Omental fat pad (tissue), 4 donors: ENCODE data around the gene KCNQ1. TPM values are rescaled to one million over a fixed set of nuclear protein-coding genes. Genes with fewer than 3 reads are reported as not detected.

ENCODE experiments used
- ATAC-seq: fragments of 150-250 bp; one replicate; pipeline ENCODE4 v1.9.1; 2016; ENCODE audit warnings: mild to moderate bottlenecking, moderate library complexity; ENCODE audit not compliant: low FRiP score
- DNase-seq: peaks from one replicate; pipeline ENCODE4 v3.0.0-alpha.2; 2019; ENCODE audit warnings: low spot score
- total RNA-seq, 4 donors: library from RNA; depleted of rRNA; stranded (reverse); fragments of >200 nt; gene quantifications; one replicate each; pipeline ENCODE4 v1.1.0, GENCODE V29; 2016
- TF ChIP-seq, protein P1 (sequence below), 3 donors: fragments of 450-650 bp; IDR thresholded peaks; one replicate each; pipeline ENCODE4 v1.5.1; 2016 to 2017; ENCODE audit warnings: antibody characterized with exemption in 3 of 3, mild to moderate bottlenecking in 3 of 3, moderate library complexity in 2 of 3

The KCNQ1 gene
- total RNA-seq, 4 donors from 2014 or later = 4.5 to 5.9 (median 5.2) TPM

DNA sequence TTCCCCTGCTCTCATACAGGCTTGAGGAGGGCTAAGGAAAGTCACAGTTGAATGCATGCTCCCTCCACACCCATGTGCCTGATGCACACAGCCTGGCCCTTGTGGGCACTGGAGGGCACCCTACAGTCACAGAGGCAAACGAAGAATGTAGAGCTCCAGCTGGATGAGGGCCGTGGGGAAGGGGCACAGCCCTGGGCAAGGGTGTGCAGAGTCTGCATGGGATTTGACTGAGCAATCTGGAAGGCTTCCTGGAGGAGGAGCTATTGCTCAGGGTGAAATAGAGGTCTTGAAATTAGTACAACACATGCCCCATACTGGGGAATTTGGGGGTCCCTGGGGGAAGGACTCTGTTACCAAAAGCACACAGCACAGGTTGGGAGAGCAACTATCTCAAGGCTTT is 64.0 kb downstream of the KCNQ1 start:
- no peak for ATAC-seq
- TF ChIP-seq, protein P1, sequence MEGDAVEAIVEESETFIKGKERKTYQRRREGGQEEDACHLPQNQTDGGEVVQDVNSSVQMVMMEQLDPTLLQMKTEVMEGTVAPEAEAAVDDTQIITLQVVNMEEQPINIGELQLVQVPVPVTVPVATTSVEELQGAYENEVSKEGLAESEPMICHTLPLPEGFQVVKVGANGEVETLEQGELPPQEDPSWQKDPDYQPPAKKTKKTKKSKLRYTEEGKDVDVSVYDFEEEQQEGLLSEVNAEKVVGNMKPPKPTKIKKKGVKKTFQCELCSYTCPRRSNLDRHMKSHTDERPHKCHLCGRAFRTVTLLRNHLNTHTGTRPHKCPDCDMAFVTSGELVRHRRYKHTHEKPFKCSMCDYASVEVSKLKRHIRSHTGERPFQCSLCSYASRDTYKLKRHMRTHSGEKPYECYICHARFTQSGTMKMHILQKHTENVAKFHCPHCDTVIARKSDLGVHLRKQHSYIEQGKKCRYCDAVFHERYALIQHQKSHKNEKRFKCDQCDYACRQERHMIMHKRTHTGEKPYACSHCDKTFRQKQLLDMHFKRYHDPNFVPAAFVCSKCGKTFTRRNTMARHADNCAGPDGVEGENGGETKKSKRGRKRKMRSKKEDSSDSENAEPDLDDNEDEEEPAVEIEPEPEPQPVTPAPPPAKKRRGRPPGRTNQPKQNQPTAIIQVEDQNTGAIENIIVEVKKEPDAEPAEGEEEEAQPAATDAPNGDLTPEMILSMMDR (IDR thresholded peaks at IDR 0.05) = no peak
- DNase-seq = no peak

DNA sequence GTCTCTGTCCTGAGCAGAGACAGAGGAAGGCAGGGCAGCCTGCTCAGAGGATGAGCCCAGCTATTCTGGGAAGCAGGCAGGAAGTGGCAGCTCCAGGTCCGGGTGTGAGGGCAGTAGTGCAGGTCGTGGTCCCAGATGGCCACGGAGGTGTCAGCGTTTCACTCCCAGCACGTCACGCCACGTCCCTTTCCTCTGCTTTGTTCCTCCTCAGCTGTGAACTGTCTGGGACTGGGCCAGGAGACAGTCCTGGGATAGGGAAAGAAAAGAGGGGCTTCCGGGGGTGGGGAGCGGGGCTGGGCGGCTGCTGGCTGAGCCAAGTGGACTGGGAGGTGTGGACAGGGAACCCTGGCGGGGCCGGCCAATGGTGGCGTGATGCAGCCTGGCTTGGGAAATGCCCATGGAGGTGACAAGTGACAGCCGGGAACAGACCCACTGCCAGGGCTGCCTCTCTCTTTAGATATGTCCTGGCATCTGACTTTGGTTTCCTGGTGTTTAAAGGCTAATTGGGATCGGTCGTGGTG is 64.7 kb downstream of the KCNQ1 start:
- ATAC-seq (no peak), DNase-seq (peak; percentile 18)
- TF ChIP-seq, protein P1 (IDR thresholded peaks at IDR 0.05) = no peak

DNA sequence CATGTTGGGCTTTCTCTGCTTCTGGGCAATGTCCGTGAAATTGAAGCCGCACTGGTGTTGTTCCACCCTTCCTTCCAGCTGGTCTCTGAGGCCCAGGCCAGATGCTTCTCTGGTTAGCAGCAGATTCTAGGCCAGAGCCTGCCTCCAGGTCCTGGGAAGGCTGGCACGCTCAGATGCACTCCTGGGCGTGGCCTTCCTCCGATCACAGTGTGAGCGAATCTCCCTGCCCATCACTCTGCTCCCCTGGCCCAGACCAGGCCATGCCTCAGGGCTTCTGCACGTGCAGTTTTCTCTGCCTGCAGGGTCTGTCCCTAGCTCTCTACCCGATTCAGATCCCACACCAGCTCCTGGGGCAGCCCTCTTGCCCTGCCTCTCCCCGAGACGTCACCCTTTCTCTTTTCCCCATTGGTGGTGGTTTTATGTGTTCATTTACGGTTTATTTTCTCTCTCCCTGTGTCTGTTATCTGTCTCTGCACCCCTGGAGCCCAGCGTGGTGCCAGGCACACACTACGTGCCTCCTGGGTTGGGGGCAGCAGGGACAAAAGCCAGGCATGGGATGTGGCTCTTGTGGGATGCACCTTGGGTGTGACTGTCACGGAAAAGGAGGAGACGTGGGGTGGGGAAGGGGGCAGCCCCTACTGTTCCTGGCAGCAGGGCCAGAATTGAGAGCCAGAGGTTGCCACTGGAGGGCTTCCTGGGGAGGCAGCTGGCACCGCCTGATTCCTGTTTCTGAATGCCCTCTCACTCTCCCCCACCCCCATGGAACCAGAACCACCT is 66.0 kb downstream of the KCNQ1 start:
- TF ChIP-seq, protein P1 (IDR thresholded peaks at IDR 0.05) = no peak
- DNase-seq (peak; percentile 17), ATAC-seq (no peak)

DNA sequence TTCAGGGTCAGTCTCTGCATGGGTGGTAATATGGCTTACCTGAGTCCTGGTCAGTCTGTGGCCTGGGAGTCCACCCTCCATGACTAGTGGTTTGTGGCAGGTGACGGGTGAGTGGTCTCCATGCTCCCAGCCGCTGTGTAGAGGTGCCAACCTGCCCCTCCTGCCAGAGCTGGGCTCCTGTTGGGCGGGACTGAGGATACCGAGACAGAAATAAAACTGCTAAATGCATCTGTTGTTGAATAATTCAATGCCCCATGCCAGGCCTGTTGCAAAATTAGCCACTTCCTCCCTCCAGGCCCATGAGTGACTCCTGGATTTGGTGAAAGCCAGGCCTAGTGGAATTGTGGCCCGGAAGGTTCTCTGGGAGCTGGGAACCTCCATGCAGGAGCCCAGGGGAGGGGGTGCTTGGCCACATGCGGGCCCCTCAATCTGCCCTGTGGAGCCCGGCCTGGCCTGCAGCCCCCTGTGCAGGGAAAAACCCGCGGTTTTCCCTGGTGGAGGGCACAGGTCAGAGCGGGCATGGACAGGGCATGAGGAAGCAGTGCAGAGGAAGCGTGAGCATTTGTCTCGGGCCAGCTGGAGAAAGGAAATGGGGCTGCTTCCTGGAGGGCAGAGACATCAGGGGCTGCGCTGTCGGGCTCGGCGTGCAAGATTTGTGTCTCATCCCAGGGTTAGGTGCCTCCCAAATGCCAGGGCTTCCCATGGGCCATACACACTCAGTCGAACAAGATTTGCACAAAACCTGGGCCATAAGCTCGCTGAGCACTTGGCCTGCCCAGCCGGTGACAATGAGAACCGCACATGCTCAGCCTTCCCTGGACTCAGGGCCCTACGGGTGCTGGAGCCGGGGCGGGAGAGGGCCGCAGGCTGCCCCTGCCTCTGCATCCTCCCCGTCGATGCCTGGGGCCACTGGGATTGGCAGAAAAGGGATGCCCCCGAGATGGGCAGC is 66.9 kb downstream of the KCNQ1 start:
- DNase-seq (peak; percentile 19), ATAC-seq (no peak)
- TF ChIP-seq, protein P1 (IDR thresholded peaks at IDR 0.05) = no peak

DNA sequence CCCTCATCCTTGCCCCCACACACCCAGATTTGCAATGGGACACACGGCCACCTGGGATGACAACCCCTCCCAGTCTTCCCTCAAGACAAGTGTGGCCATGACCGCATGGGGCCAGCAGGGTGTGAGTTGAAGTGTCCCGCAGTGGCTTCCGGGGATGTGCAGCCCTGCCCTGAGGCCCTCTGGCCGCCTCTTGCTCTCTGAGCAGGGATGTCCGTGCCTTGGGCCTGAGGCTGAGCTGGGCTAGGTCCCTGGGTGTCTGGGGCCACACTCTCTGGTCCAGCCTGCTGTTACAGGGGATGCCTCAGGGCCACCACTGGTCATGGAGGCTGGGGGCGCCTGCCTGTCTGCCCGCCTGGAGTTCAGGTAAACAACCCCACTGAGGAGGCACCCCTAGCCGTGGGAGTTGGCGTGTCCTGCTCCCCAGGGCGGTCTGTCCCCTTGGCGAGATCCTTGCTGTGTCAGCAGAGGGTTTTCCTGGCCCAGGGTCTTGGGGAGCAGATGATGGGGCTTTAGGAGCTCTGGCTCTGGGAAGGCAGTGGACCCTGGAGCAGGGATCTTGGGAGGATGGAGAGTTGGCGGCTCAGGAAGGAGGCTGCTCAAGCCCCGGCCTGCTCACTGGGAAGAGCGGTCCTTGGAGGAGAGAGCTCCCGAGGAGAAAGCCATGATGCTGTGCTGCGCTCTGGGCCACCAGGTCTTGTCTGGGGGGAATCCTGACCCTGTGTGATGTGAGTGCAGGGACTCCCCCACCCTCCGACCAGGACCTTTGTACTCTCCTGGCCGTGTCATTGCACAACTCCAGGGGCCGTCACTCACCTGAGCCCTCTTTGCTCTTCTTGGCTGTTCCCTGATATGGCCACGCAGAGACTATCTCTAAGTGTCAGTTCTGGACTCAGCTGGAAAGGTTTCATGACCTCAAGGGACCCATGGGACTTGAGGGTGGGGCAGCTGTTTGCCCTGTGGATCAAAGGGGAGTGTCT is 67.9 kb downstream of the KCNQ1 start:
- DNase-seq = peak; percentile 18
- no peak for ATAC-seq
- TF ChIP-seq, protein P1 (IDR thresholded peaks at IDR 0.05) = no peak

DNA sequence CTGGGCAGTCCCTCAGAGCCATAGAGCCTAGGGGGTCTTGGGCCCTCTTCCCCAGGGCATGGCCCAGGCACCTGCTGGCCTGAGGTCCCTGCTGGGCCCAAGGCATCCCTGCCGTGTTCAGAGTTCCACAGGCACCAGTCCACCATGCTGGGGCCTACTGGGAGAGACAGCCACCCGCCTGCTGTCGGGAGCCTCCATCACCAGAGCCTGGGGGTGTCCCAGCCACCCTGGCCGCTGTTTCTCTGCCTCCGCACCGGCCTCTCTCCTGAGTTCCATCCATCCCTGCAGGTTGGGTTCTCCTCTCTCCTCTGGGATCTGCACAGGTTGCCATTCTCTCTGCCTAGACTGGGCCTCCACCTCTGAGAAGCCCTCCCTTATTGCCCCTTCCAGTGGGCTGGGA is 68.6 kb downstream of the KCNQ1 start:
- no peak for DNase-seq
- no peak for ATAC-seq
- TF ChIP-seq, protein P1 (IDR thresholded peaks at IDR 0.05) = no peak
